ENCODE data around the gene SLC16A3.

The SLC16A3 gene

DNA sequence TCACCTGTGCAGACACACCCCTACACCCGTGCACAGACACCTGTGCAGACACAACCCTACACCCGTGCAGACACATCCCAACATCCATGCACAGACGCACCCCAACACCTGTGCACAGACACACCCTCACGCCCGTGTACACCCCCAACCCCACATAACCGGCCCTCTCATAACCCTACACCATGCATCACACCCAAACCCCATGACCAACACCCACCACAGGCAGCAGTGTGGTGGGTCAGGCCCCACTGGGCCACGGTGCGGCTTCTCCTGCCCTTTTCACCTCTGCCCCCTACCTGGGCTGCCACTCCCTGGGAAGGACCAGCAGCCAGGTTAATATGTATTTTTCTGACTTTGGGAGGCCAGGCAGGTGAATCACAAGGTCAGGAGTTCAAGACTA, 4.2 kb upstream of the SLC16A3 start:
- no peak for DNase-seq

DNA sequence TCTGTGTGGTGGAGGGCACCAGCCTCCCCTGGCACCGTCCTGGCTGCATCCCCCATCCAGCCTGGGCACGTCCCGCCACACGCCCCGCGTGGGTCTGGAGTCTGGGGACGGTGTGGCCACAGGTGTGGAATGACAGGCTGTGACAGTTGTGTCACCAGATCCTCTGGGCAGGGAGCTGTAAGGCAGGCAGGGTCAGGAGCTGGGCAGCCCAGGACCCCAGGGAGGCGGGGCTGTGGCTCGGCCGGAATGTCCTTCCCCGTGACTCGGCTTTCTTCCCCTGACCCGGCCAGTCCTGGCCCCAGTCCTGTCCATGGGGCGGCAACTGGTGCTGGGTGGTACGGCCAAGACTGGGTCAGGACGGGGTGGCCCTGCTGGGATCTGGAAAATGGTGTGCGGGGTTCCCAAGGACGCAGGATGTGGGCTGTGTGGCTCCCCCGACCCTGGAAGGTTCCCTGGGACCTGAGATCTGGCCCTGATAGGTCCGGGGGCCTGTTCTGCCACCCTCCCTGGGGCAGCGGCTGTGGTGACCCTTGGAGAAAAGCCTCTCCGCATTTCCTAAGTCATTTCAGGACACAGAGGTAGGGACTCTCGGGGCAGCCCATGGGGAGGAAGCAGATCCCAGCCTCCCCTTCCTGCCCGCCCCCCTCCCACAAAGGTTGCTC, 3.3 kb upstream of the SLC16A3 start:
- no peak for DNase-seq

DNA sequence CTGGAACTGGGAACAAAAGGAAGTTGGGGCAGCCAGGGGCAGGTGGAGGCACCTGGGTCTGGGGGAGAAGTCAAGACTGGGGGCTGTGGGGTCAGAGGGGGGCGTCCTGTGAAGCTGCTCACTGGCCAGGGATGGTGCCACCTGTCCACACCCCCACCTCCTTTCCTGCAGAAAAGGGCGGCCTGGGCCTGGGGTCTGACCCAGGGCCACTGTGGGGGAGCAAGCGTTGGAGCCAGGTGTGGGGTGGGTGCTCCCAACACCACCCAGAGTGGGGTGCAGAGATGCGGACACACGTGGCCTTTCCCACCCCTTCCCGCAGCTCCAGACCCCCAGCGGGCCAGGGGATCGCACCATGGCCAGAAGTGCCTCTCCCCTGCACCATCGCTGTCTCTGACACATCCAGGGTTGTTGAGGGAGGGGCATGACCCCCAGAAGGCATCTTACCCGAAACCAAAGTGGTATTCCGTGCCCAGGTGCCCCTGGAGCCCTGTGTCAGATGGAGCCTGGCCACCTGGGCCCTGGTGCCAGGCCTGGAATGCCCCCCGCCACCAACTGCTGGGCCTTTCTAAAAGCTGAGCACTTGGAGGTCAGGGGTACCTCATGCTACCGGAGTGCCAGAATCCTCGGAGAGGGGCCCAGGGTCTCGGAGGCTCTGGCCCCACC, 2.6 kb upstream of the SLC16A3 start:
- DNase-seq = no peak

DNA sequence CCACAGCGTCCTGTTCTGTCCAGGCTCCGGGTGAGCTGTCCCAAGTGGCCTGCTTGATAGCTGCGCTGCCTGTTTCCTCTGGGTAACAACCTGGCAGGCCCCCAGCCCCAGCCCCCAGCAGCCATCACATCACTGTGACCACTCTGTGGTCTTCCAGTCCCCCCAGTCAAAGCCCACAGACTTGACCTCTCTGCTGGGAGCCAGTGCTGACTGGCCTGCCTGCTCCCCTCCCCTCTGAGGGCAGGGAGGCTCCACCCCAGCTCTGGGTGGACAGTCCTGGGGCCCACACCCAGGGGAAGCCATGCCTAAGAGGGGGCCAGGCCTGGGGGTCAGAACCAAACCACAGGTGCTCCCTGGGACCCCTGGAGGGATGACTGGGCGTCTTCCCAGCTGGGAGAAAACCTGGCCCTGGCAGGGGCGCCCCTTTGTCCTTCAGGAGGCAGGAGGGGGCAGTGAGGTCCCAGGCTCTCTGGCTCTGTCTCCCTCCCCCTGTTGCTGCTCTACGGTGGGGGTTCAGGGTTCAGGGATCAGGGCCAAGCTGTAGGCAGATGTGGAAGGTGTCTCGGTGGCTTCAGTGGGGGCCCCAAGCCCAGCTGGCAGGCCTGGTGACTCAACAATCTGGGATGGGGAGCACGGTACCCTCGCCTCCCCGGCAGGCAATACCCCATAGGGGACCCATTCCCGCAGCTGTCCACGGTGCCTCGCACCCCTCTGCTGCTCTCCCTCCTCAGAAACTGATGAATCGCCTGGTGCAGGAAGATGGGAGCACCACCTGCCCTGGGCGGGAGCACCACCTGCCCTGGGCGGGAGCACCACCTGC, 1.8 kb upstream of the SLC16A3 start:
- DNase-seq = no peak

DNA sequence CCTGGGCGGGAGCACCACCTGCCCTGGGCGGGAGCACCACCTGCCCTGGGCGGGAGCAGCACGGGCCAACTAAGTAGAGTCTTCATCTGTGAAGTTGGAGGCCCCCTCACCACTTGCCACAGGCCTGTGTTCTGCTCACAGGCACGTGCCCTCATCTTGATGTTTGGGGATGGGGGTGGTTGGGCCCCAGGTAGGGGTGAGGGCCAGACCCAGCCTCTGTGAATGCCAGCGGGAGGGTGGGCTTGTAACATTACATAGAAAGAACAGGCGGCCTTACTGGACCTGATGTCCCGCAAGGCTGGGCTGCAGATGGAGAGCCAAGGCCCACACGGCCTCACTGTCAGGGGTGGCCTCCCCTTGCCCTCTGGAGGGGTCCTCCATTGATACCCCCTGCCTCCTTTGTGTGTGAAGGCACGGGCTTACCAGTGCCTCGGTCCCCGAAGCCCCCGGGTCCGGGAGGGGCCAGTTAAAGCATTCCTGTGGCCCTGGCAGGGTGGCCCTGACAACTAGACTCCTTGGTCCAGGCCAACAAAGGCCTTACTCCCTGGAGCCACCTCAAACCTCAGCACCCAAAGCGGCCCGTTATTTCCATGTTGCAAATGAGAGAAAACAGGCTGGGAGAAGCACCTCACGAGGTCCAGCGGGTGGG, 1.1 kb upstream of the SLC16A3 start:
- no peak for DNase-seq

DNA sequence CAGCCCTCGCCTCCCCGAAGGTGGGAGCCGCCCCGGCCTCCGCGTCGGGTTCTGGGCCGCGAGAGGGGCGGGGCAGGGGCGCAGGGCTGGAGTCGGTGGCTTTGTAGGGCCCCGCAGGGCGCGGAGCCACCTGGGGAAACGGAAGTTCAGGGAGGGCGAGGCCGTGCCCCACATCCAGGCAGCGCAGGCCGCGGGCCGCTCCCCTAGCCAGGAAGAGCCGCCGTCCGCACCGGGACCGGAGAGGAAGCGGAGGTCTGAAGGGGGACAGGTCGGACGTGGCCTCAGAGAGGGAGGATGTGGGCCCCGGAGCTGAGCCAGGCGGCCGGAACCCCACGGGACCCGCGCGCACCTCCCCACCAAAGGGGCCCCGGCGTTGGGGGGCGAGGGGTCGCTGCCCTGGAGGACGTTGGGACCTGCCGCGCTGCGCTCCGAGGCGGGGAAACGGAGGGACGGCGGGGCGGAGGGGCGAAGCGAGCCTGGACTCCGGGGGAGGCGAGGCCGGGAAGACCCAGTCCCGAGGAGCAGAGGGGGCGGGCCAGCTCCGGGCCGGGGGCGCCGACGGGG, 482 bp upstream of the SLC16A3 start:
- DNase-seq = no peak

DNA sequence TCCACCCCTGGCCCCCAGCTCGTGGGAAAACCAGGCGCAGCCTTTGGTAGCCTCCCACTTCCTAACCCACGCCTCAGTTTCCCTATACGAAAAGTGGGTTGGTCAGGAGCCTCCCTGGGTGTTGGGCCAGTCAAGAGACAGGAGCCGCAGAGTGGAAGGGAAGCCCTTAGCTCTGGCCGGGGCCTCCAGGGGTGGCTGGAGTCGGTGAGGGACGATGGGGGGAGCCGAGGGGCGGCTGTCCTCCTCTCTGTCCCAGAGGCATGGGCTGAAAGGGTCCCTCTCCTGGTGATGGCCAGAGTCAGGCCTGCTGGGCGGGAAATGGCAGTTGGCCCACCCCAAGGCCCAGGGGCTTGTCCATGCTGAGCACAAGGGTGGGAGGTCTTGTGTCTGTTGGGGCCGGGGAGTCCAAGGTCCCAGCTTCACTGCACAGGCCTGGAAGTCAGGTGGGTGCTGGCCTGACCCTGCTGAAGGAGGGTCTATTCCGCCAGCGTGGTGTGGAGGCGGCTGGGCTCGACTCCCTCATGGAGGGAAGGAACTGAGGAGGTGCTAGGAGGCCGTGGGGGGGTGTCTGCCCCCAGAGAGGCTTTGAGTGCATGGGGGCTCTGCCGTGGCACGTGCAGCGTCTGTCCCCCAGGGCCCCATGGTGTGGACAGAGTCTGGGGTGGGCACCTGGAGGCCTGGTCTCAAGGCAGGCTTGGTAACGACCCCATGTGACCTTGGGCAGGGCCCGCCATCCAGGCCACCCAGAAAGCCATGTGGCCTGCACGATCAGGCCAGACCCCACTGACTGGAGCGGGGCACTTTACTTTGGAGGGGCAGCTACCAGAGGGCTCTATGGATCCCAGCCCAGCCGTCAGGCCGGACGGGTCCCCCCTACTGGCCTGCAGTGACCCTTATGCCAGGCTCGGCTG, 1.1 kb downstream of the SLC16A3 start:
- no peak for DNase-seq

DNA sequence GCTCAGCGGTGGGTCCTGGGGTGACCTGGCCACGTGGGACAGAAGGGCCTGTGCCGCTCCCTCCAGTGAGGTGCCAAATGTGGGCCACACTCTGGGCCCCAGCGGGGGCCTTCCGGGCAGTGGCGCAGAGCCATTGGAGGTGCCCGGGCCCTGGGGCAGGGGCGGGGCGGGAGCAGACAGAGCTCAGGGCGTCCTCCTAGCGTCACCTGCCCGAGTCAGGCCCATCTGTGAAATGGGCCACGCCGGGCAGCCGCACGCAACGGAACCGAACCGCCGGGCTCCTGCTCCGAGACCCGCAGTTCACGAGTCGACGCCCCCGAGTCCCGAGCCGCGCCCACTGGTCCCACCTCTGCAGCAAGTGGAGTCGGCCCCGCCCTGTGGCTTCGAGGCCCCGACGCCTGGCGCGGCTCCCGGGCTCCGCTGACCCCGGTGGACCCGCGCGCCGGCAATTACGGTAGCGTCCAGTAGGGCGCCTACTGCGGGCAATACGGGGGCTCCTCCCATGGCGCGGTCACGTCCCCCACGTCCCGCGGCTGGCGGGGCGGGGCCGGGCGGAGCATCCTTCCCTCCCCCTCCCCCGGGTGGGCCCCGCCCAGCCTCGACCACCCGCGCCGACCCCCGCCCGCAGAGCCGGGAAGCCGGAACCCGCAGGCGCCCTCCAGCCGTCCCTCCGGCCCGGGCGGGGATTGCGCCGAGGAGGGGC, 1.9 kb downstream of the SLC16A3 start:
- DNase-seq = no peak

DNA sequence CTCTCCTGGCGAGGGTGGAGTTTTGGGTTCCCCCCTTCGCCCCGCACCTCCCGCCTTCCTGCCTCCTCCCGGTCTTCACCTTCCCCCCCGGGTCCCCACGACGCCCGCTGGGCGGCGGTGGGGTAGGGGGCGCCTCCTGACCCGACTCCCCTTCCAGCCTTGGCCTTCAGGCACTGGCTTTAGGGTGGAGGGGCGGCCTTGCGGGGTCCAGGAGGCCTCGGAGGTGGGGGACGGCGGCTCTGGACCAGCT, 2.4 kb downstream of the SLC16A3 start:
- no peak for DNase-seq

DNA sequence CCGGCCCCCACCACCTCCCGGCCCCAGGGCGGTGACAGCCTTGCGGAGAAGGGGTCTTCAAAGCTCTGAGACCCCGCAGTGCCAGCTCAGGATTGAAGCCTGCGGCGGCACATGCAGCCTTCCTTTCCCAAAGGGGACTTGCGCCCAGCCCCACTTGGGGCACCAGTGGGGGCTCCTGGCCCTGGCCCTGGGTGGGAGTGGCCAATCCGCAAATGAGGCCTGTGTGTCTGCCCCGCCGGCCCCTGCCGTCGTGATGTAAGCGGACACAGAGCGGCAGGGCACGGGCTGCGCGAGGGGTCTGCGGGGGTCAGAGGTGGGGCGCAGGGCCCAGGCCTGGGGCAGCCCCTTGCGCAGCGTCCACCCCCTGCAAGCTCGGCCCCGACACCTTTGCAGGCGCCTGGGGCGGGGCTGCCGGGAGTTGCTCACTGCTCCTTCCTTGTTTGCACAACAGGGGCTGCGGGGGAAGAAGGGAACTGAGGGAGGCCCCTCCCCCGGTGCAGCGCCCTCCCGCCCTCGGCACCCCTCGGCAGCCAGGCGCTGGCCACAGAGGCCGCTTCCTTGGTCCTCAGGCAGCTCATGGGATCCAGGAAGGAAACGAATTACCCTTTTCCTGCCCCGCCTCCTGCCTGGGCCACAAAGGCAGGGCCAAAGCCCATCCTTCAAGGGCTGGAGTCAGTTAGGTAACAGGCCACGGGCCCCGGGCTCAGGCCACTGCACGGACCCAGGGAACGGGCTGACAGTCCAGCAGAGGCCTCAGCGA, 2.9 kb downstream of the SLC16A3 start:
- DNase-seq = no peak

DNA sequence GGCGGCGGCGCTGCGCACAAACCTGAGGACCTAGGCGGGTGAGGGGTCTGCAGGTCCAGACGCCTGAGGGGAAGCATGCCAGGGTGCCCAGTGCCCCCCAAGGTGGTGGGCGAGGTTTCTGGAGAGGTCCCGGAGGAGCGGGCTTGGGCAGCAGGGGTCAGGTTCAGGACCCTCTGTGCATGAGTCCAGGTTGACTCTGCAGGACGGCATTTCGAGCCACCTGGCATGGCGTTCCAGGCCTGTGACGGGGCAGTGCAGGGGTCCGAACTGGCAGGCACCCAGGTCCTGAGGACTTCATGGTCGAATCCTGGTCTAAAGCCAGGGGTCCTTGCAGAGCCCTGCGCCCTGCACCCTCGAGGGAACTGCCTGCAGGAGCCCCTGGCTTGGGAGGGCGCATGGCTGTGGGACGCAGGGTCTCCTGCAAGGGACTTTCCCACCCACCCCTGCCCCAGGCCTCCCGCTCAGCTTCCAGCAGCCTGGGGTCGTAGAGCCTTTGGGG, 3.5 kb downstream of the SLC16A3 start:
- DNase-seq = no peak

DNA sequence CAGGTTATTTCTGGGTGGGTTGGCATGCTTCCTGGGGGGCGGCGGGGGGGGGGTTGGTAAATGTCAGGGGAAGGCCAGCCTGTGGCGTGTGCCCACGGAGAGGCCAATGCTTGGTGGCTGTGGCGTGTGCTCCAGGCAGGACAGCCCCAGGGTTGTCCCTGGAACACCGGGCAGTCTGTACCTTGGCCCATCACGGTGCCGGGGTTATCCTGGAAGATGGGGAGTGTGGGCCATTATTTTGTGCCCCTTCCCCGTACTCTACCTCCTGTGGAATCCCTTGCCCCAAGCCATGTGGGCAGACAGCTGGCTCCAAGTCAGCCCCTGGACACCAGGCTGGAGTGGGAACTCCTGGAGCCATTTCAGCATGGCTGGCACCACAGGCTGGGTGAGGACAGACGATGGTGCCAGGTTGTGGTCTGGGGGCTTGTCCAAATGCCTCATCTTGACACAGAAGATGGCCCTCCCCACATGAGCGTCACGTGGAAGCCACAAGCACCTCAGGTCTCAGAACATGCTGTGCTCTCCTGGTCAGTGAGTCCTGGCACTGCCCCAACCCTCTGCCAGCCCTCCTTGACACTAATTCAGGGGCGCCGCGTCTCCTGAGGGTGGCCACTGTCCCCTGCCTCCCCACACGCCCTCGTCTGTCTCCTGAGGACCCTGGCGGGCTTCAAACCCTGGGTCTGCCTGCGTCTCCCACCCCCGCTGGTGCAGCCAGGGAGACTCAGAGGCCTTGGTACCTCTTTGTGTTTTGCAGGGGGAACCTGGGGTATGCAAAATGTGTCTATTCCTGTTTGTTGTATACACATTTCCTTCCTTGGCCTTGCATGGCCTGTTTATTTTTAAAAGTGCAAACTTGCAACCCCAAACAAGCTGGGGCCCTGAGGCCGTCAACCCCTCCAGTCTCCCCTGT, 4.3 kb downstream of the SLC16A3 start:
- no peak for DNase-seq

DNA sequence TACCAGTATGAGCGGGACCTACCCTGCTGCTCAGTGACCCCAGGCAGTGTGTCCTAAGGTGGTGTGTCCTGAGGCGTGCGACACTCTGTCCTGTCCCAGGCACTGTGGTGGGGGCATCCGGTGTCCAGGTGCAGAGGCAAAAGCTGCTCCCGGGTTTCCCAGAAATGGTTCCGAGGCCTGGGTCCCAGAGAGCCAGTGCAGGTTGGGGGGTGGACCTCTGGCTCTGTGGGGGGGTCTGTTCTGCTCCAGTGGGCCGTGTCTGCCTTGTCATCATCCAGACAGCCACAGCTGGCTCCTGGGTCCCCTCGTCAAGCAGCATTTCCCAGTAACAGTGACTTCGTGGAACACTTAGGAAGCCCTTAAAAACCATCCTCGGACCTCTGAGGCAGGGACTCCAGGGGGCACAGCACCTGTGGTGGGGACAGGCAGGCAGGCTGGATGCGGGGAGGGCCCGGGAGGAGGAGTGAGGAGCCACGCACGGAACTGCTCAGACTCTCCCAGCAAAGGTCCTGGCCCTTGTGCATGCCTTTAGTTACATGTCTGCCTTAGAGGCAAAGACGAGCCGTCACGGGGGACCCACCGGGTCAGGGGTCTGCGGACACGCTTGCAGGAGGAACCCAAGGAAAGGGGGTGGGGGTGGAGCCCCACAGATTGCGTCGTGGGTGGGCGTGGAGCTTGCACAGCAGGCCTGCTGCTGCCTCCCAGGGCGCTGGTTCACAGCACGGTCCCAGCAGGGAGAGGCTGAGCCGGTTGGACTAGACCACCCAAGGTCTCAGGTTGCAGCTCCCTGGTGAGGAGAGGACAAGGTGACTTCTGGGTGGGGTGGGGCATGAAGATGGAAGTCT, 5.6 kb downstream of the SLC16A3 start:
- DNase-seq = no peak

DNA sequence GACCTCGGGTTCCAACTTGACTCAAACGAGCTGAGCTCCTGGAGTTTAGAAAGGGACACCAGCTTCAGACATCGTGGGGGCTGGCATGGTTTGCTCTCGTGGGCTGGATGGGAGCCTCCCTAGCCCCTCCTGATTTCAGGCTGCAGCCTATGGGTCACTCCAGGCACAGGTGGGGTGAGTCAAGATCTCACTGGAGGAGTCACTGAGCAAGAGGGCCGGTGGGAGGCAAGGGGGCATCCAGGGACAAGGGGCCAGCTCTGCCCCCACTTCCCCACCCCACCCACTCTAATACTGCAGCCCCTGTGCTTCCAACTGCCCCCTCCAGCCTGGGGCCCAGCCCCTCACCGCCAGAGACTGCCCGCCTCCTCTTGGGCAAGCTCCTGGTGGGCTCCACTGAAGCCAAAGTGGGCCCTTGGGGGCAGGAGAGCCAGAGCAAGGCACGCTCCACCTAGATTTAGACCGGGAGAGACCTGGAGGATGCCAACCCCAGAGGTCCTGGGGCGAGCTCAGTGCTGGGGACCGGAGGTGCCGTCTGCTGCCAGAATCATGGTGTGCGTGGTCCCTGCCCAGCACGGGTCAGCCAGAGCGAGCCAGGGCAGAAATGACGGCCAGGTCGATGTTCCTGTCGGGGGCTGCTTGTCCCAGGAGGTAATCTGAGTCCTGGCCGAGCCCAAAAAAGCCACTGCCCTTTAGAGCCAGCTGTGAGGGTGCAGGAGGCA, 6.4 kb downstream of the SLC16A3 start:
- no peak for DNase-seq

DNA sequence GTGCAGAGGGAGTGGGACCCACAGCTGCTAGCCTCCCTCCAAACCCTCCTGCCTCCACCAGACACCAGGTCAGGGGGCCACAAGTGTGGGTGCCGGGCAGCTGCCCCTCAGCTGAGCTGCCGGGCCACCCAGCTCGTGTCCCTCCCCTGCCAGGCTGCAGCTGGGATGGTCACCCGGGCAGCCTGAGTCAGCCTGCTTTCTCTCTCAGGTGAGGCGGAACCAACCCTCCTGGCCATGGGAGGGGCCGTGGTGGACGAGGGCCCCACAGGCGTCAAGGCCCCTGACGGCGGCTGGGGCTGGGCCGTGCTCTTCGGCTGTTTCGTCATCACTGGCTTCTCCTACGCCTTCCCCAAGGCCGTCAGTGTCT, 6.9 kb downstream of the SLC16A3 start:
- no peak for DNase-seq

DNA sequence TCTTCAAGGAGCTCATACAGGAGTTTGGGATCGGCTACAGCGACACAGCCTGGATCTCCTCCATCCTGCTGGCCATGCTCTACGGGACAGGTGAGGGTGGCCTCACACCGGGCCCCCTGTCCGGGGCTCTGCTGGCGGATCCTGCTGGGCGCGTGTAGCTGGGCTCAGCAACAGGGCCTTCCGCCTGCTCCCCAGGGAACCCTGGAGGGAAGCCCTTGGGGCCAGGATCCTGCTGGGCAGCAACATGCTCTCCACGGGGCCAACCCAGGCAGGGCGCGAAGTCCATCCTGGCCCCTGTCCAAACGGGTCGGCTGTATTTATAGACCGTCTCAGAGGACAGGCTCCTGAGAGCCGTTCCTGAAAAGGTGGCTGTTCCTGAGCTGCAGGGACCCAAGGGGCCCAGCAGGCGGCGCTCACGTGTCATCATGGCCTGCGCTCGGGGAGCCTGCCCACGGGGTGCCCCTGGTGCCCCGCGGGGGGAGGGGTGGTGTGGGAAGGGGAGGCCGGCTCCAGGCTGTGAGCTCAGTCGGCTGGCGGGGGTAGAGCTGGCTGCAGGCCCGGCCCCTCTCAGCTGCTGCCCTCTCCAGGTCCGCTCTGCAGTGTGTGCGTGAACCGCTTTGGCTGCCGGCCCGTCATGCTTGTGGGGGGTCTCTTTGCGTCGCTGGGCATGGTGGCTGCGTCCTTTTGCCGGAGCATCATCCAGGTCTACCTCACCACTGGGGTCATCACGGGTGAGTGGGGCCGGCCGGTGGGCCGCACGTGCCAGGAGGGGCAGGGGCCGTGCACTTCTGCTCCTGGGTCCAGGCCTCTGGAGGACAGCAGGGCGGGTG, 7.5 kb downstream of the SLC16A3 start:
- DNase-seq = no peak

DNA sequence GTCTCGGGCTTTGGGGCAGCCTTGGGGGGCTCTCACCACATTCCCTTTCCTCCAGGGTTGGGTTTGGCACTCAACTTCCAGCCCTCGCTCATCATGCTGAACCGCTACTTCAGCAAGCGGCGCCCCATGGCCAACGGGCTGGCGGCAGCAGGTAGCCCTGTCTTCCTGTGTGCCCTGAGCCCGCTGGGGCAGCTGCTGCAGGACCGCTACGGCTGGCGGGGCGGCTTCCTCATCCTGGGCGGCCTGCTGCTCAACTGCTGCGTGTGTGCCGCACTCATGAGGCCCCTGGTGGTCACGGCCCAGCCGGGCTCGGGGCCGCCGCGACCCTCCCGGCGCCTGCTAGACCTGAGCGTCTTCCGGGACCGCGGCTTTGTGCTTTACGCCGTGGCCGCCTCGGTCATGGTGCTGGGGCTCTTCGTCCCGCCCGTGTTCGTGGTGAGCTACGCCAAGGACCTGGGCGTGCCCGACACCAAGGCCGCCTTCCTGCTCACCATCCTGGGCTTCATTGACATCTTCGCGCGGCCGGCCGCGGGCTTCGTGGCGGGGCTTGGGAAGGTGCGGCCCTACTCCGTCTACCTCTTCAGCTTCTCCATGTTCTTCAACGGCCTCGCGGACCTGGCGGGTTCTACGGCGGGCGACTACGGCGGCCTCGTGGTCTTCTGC, 8.4 kb downstream of the SLC16A3 start:
- no peak for DNase-seq

Data from NCI-H1436 treated with DMSO at 0.1 percent for 48 hours (cell line).